Retinal pigment epithelial cell (primary cell): ENCODE measurements around the gene RSRP1.
A peak's percentile ranks its signal among the peaks of the same experiment; 100 is the strongest.

Source experiments
- DNase-seq: peaks from one replicate; pipeline ENCODE4 v3.0.0-alpha.2; 2010; ENCODE audit warnings: low read depth
- H3K4me3 ChIP-seq: 2 replicates; pipeline ENCODE4 v1.5.1; 2011; ENCODE audit warnings: mild to moderate bottlenecking, low read length, control low read depth, moderate library complexity
- CTCF ChIP-seq: conservative IDR thresholded peaks from 2 replicates; pipeline ENCODE4 v1.5.1; 2011; ENCODE audit warnings: low read depth, low read length, control low read depth, inconsistent platforms

The RSRP1 gene

GRCh38 chr1:25194572-25195020 lies 52.7 kb downstream of the RSRP1 start:
- no peak for TF ChIP-seq CTCF
- DNase-seq = peak; percentile 34
- no peak overlapping the region for H3K4me3 ChIP-seq

GRCh38 chr1:25194054-25194453 lies 53.2 kb downstream of the RSRP1 start:
- TF ChIP-seq CTCF = no peak
- DNase-seq = no peak
- no peak overlapping the region for H3K4me3 ChIP-seq

- DNase-seq = no peak
- TF ChIP-seq CTCF = no peak
- H3K4me3 ChIP-seq = no peak overlapping the region
Observed at GRCh38 chr1:25193229-25193628, 54.0 kb downstream of the RSRP1 start.
